Trophoblast cell (in vitro differentiated cells and primary cell): Measurements from ENCODE around the gene ANKRD36.
"Not testable (repeated sequence)": the region's sequence is repeated elsewhere in the genome, so short reads cannot be mapped to it uniquely, and the experiment has no call there.

Source experiments
- DNase-seq, 2 donors: peaks; one replicate each; pipeline ENCODE4 v3.0.0-alpha.2; 2016
- H2AFZ ChIP-seq: 2 replicates; pipeline ENCODE4 v1.6.1; 2013; ENCODE audit warnings: low read length, moderate library complexity, mild to moderate bottlenecking; ENCODE audit not compliant: insufficient read depth, poor library complexity
- H2AK5ac ChIP-seq: 2 replicates; pipeline ENCODE4 v1.6.1; 2013; ENCODE audit warnings: mild to moderate bottlenecking, low read length
- H2BK120ac ChIP-seq: 2 replicates; pipeline ENCODE4 v1.6.1; 2013; ENCODE audit warnings: low read length, mild to moderate bottlenecking, moderate library complexity; ENCODE audit not compliant: insufficient read depth, poor library complexity
- H2BK12ac ChIP-seq: 2 replicates; pipeline ENCODE4 v1.6.1; 2013; ENCODE audit warnings: mild to moderate bottlenecking, low read length, moderate library complexity
- H2BK5ac ChIP-seq: 2 replicates; pipeline ENCODE4 v1.6.1; 2013; ENCODE audit warnings: low read length, low read depth, moderate library complexity, mild to moderate bottlenecking; ENCODE audit not compliant: poor library complexity
- H3K14ac ChIP-seq: 2 replicates; pipeline ENCODE4 v1.6.1; 2013; ENCODE audit warnings: mild to moderate bottlenecking, low read length
- H3K18ac ChIP-seq: 2 replicates; pipeline ENCODE4 v1.6.1; 2013; ENCODE audit warnings: mild to moderate bottlenecking, low read length
- H3K23ac ChIP-seq: 2 replicates; pipeline ENCODE4 v1.6.1; 2013; ENCODE audit warnings: low read length
- H3K27ac ChIP-seq: 2 replicates; pipeline ENCODE4 v1.5.1; 2013; ENCODE audit warnings: low read depth, mild to moderate bottlenecking, inconsistent platforms, low read length, moderate library complexity
- H3K27me3 ChIP-seq: 2 replicates; pipeline ENCODE4 v1.6.1; 2013; ENCODE audit warnings: inconsistent platforms, mild to moderate bottlenecking, low read length, moderate library complexity; ENCODE audit not compliant: insufficient read depth
- H3K36me3 ChIP-seq, 2 experiments: 1 replicate in 1 of 2; 2 replicates in 1 of 2; pipeline ENCODE4 v1.6.1; 2013; ENCODE audit warnings: low read length in 2 of 2, mild to moderate bottlenecking in 2 of 2, moderate library complexity in 1 of 2; ENCODE audit not compliant: insufficient read depth in 2 of 2, control insufficient read depth in 1 of 2
- H3K4ac ChIP-seq: 2 replicates; pipeline ENCODE4 v1.6.1; 2013; ENCODE audit warnings: low read depth, mild to moderate bottlenecking, low read length, moderate library complexity
- H3K4me1 ChIP-seq, 2 experiments: 1 replicate in 1 of 2; 2 replicates in 1 of 2; pipeline ENCODE4 v1.6.1; 2013; ENCODE audit warnings: low read length in 2 of 2, mild to moderate bottlenecking in 2 of 2, moderate library complexity in 1 of 2; ENCODE audit not compliant: insufficient read depth in 2 of 2, control insufficient read depth in 1 of 2
- H3K4me2 ChIP-seq: 2 replicates; pipeline ENCODE4 v1.6.1; 2013; ENCODE audit warnings: inconsistent platforms, mild to moderate bottlenecking, low read length, moderate library complexity
- H3K4me3 ChIP-seq: 2 replicates; pipeline ENCODE4 v1.5.1; 2013; ENCODE audit warnings: mild to moderate bottlenecking, low read depth, low read length, inconsistent platforms
- H3K79me1 ChIP-seq: one replicate; pipeline ENCODE4 v1.6.1; 2013; ENCODE audit warnings: low read length
- H3K79me2 ChIP-seq: 2 replicates; pipeline ENCODE4 v1.6.1; 2013; ENCODE audit warnings: low read length, mild to moderate bottlenecking; ENCODE audit not compliant: control insufficient read depth, insufficient read depth, poor library complexity
- H3K9ac ChIP-seq: 2 replicates; pipeline ENCODE4 v1.6.1; 2013; ENCODE audit warnings: mild to moderate bottlenecking, low read length
- H3K9me3 ChIP-seq: 2 replicates; pipeline ENCODE4 v1.6.1; 2013; ENCODE audit warnings: low read depth, mild to moderate bottlenecking, control low read depth, inconsistent platforms, low read length; ENCODE audit not compliant: insufficient read depth
- H4K12ac ChIP-seq: 2 replicates; pipeline ENCODE4 v1.6.1; 2013; ENCODE audit warnings: low read depth, mild to moderate bottlenecking, low read length, moderate library complexity
- H4K8ac ChIP-seq: 2 replicates; pipeline ENCODE4 v1.6.1; 2013; ENCODE audit warnings: low read depth, mild to moderate bottlenecking, low read length, moderate library complexity
- H4K91ac ChIP-seq: one replicate; pipeline ENCODE4 v1.6.1; 2013; ENCODE audit warnings: low read depth, mild to moderate bottlenecking, low read length, moderate library complexity
- WGBS: extraction: QIAGEN DNeasy Blood & Tissue Kit; methylation state at CpG from one replicate; pipeline ENCODE4 v1.1.7; 2013; ENCODE audit warnings: missing lambda C conversion rate; ENCODE audit not compliant: insufficient read length, insufficient coverage; ENCODE audit errors: extremely low coverage; 5-methylcytosine and 5-hydroxymethylcytosine counted together

ANKRD36 gene

DNA sequence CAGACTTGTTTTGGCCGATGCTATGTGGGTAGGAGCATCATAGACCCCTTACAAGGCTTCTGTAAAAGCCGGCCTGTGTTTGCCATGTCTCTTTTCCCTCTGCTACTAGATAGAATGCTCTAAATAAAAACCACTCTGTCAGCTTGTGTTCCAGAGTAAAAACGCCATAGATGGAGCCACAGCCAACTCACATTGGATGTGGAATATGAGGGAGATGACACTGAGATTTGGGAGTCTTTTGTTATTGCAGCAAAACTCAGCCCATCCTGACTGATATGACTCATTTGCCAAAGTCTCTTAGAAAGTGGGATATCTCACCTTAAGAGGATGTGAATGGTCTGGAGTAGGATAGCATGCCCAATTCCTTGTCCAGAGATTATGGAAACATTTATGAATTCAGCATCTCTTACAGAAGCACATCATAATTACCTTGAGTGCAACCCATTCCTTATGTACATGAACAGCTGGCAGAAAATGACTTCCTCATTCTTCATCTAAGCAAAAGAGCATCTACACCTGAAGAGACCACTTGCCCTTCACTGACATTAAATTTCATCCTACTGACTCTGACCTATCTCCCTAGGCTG, 14.1 kb upstream of the ANKRD36 start:
- not testable (repeated sequence) for H3K18ac ChIP-seq, H3K36me3 ChIP-seq, H3K4me1 ChIP-seq, H3K9ac ChIP-seq, DNase-seq, H3K79me2 ChIP-seq, H3K14ac ChIP-seq, H3K27ac ChIP-seq, H3K79me1 ChIP-seq, H2BK5ac ChIP-seq, H4K8ac ChIP-seq, H3K4me3 ChIP-seq, H3K4ac ChIP-seq, H2AFZ ChIP-seq, H2BK120ac ChIP-seq, H3K4me2 ChIP-seq, H3K9me3 ChIP-seq, H3K23ac ChIP-seq, H3K27me3 ChIP-seq, H2BK12ac ChIP-seq, H4K12ac ChIP-seq, H2AK5ac ChIP-seq, H4K91ac ChIP-seq
- WGBS, result no CpG with 5 or more reads among the region's 3 CpGs

DNA sequence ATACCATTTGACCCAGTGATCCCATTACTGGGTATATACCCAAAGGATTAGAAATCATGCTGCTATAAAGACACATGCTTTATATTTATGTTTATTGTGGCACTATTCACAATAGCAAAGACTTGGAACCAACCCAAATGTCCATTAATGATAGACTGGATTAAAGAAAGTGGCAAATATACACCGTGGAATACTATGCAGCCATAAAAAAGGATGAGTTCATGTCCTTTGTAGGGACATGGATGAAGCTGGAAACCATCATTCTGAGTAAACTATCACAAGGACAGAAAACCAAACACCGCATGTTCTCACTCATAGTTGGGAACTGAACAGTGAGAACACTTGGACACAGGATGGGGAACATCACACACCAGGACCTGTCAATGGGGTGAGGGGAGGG, 6.1 kb upstream of the ANKRD36 start:
- H2BK12ac ChIP-seq, H4K8ac ChIP-seq, H3K23ac ChIP-seq, H3K79me1 ChIP-seq, H3K14ac ChIP-seq, H3K79me2 ChIP-seq, H3K4me2 ChIP-seq, H2AK5ac ChIP-seq, H3K9me3 ChIP-seq, H4K91ac ChIP-seq, H2BK5ac ChIP-seq, H3K4me1 ChIP-seq, H2AFZ ChIP-seq, H3K36me3 ChIP-seq, H3K4ac ChIP-seq, H3K4me3 ChIP-seq, H4K12ac ChIP-seq, H3K9ac ChIP-seq, H3K27ac ChIP-seq, H2BK120ac ChIP-seq, H3K18ac ChIP-seq, H3K27me3 ChIP-seq, DNase-seq: not testable (repeated sequence)
- WGBS, result no CpG with 5 or more reads among the region's 2 CpGs

DNA sequence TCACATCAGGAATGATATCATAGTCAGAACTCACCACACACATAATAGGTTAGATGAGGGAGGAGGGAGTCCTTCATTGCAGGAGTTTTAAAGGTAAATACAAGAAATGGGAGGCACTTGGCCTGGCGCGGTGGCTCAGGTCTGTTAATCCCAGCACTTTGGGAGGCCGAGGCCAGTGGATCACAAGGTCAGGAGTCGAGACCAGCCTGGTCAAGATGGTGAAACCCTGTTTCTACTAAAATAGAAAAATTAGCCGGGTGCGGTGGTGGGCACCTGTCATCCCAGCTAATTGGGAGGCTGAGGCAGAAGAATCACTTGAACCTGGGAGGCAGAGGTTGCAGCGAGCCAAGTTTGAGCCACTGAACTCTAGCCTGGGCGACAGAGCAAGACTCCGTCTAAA, 1.7 kb upstream of the ANKRD36 start:
- WGBS, result no CpG with 5 or more reads among the region's 9 CpGs

DNA sequence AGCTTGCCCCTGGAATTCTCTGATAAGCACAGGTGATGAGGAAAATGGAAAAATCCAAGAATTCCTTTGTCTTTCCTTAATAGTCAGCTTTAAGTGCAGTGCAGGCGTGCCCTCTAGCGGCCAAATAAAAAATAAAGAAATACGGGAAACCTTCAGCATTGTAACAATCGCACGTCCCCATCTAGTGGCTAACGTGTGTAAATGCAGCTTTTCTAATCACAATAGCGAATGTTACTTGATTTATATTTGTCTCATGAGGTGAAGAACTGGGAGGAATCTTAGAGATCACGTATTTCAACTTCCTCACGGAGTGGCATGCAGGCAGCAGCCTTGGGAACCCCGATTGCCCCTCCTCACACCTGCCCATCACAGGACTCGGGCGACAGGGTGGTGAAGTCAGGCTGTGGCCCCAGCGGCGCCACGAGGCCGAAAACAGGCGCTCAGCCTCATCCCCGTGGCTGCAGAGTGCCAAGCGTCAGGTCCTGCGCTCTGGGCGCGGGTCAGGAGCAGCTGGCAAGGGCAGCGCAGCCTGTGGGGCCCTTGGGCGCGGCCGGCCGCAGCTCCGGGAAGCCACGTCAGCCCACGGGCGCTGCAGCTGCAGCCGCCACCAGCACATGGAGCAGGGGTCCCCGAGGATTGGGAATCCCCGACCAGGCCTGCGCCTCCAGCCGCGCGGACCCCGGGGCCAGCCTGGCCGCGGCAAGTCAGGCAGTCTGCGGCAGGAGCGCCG, 468 bp upstream of the ANKRD36 start:
- H3K4me2 ChIP-seq, result peak overlapping the region; percentile 100
- H3K4ac ChIP-seq, H2AK5ac ChIP-seq, H3K79me1 ChIP-seq, H3K36me3 ChIP-seq, H2BK5ac ChIP-seq, H3K9me3 ChIP-seq, H3K4me1 ChIP-seq, H2BK120ac ChIP-seq, H3K23ac ChIP-seq, H3K79me2 ChIP-seq, H3K18ac ChIP-seq, H3K27me3 ChIP-seq: not testable (repeated sequence)
- H3K27ac ChIP-seq, result peak overlapping the region; percentile 54
- no CpG with 5 or more reads among the region's 44 CpGs for WGBS
- H3K9ac ChIP-seq, result peak overlapping the region; percentile 93
- H2BK12ac ChIP-seq, result peak overlapping the region; percentile 23
- H3K4me3 ChIP-seq, result peak overlapping the region; percentile 81
- peak overlapping the region; percentile 77 for H4K91ac ChIP-seq
- H3K14ac ChIP-seq, result peak overlapping the region; percentile 57
- H4K12ac ChIP-seq, result peak overlapping the region; percentile 79
- DNase-seq, result peak; percentile 24 to 50
- peak overlapping the region; percentile 52 for H4K8ac ChIP-seq
- H2AFZ ChIP-seq, result peak overlapping the region; percentile 86

More for the DNA sequence above, 1.7 kb upstream of the ANKRD36 start:
- not testable (repeated sequence) for DNase-seq, H3K4ac ChIP-seq, H3K18ac ChIP-seq, H2AFZ ChIP-seq, H2AK5ac ChIP-seq, H3K4me3 ChIP-seq, H3K79me2 ChIP-seq, H3K9ac ChIP-seq, H2BK120ac ChIP-seq, H4K12ac ChIP-seq, H4K91ac ChIP-seq, H3K36me3 ChIP-seq, H3K4me2 ChIP-seq, H2BK12ac ChIP-seq, H3K27ac ChIP-seq, H3K27me3 ChIP-seq, H3K14ac ChIP-seq, H3K9me3 ChIP-seq, H3K4me1 ChIP-seq, H3K23ac ChIP-seq, H2BK5ac ChIP-seq, H4K8ac ChIP-seq, H3K79me1 ChIP-seq
